ENCODE measurements around the gene PARP1. TPM values are rescaled to one million over a fixed set of nuclear protein-coding genes. Genes with fewer than 3 reads are reported as not detected.

Gene PARP1
- total RNA-seq, 1 experiment from 2014 or later: 238 TPM

Other genes starting within 250 kb of the PARP1 start
- gene ACBD3, start 221.4 kb downstream of the PARP1 start, total RNA-seq (2014; rRNA removed; shearing (Covaris generic)): 71.0 and 71.3 TPM in 2 replicates
- not detected in 2 replicates for gene MIXL1, start 184.4 kb downstream of the PARP1 start, total RNA-seq (2014; rRNA removed; shearing (Covaris generic))
- gene LIN9, start 98.9 kb downstream of the PARP1 start, total RNA-seq (2014; rRNA removed; shearing (Covaris generic)): 25.6 and 27.7 TPM in 2 replicates
- gene STUM, start 140.7 kb upstream of the PARP1 start, total RNA-seq (2014; rRNA removed; shearing (Covaris generic)): not detected in 2 replicates